ENCODE measurements around the gene SIGLEC12.

SIGLEC12 gene

GRCh38 chr19:51501594-51502263 is at the start of gene SIGLEC12:
SIGLEC12 (minus strand) TSS chr19:51501800; CDS start chr19:51501733, 67 bp downstream.
- DNase-seq: no peak

GRCh38 chr19:51550848-51551672 is 49.5 kb upstream of the SIGLEC12 start:
- no peak for DNase-seq

DNA sequence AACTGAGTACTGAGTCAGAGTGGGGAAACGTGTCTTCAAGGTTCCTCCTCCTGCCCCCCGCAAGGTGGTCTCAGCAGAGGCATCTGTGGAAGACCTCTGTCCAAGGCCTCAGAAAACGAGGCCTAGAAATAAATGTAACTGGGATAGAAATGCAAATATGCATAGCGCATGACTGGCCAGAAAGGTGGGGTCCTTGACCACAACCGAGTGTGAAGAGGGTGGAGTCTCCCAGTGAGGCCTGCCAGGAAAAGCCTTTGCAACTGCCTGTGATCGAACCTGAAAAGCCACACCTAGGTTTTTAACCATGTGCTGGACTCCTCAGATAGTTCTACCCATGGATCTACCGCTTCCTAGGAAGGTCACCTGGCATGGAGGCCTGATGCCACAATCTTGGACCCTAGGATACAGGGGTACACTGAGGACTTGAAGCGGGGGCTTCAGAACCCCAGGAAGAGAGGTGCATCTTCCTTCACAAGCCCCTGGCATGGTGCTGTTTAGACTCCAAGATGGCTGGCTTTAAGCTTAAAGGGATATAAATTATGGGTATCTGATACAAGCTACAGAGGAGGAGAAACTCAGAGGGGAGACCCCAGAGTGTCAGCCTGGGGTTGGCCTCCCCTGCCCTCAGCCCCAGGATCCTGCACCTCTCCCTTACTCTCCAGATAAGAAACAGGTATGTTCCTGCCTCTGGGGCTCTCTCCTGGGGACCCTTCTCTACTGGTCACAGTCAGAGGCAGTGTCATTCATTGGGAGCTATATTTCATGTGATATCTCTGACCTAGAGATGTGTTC is 48.1 kb upstream of the SIGLEC12 start:
- no peak for DNase-seq

GRCh38 chr19:51548891-51549305 is 47.3 kb upstream of the SIGLEC12 start:
- no peak for DNase-seq

DNA sequence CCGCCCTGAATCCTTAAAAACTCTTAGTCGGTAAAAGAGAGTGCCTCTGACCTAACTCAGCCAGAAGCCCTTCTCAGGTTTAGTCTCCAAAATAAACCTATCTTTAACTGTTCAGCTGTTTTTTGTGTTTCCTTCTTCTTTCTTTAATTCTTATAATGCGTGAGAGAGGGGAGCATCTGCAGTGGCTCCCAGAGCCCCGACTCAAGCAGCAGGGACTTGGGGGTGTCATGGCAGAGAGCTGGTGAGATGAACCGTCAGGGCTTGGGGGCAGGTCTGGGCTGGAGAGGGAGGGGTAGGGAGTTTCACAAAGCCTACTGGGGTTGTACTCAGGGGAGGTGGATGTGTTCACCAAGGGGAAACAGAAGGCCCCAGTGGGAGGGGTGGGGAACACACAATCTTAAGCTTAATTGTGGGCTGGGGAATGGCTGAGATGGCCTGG is 46.6 kb upstream of the SIGLEC12 start:
- DNase-seq: no peak

GRCh38 chr19:51547397-51548212 is 46.0 kb upstream of the SIGLEC12 start:
- DNase-seq: no peak

DNA sequence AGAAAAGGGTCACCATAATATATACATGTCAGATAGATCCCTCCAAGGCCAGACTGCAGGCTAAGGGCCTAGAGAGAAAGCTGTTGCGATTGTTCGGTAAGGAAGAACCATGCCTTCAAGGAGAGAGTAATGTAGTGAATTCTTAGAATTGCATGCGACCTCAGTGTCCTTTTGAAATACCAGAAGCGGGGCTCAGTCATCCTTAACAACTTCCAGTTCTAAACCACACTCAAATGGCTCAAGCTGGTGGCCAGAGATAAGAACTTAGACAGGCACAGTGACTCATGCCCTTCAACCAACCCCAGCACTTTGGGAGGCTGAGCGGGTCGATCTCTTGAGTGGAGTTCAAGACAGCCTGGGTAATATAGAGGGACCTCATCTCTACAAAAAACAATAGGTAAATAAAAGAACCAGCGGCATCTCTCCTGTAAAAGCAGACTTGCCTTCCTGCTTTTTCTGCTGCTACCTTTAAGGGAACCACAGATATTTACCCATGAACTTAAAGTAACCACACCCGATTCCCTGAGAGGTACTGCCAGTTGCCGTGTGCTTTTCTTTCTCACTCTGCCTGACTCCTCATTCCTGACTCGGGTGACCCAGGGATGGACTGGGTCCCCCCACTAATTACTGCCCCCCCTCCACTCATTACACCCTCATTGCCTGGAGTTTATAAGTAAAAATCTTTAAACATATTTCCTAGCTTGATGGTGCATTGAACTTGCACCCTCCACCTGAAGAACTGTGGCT is 45.2 kb upstream of the SIGLEC12 start:
- no peak for DNase-seq

DNA sequence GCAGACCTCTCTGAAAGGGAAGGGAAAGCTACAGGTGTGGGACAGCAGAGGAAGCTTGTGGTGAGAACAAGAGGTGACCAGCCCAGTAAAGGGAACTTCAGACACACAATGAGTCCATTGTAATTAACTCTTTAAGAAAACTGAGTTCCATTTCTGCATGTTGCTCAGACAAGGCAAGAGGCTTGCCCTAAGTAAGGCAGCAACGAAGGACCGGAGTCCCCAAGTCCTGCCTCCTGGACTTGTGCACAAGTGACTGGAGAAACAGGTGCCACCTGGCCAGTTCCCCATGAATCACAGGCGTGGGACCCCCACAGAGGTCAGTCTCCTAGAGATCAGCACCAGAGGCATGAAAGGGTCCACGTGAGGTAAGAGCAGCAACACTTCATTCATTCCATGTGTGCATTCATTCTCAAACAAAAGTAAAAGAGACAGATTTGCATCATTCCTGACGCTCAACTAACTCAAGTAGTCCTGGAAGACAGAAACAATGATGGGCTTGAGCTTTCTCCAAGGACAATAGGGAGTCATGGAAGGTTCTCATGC is 44.6 kb upstream of the SIGLEC12 start:
- DNase-seq: no peak

DNA sequence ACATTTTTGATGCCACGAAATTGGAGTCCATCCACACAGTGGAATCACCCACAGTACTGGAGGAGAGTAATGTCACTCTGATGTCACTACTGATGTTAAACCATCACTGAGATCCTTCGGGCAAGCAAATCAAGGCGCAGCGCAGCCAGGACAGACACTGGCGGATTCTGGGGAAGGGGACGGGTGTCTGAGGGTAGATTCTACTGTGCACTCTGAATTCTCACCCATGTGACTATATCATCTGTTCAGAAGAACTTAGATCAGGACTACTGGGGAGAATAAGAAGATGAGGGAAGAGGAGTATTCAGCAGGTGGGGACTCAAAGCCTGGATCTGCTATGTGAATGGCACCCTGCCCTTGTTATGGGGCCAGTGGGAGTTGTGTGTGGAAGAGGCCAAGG is 42.4 kb upstream of the SIGLEC12 start:
- DNase-seq: no peak

DNA sequence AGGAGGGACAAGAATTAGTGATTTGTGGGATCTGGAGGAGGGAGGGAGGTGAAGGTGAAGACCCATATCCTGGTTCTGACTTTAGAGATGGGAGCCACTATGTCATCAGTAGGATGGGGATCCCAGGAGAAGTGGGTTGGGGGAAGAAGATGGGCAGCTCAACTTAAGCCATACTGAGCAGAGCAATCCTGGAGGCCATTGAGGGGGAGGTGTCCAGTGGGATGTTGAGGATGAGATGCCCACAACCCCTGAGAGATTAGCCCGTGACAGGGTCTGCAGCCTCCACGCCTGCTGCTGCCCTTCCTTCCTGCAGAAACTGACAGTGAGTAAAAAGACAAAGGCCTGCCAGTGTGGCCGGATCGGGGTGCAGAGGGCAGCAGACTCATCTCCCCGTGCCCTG is 41.1 kb upstream of the SIGLEC12 start:
- DNase-seq: no peak

DNA sequence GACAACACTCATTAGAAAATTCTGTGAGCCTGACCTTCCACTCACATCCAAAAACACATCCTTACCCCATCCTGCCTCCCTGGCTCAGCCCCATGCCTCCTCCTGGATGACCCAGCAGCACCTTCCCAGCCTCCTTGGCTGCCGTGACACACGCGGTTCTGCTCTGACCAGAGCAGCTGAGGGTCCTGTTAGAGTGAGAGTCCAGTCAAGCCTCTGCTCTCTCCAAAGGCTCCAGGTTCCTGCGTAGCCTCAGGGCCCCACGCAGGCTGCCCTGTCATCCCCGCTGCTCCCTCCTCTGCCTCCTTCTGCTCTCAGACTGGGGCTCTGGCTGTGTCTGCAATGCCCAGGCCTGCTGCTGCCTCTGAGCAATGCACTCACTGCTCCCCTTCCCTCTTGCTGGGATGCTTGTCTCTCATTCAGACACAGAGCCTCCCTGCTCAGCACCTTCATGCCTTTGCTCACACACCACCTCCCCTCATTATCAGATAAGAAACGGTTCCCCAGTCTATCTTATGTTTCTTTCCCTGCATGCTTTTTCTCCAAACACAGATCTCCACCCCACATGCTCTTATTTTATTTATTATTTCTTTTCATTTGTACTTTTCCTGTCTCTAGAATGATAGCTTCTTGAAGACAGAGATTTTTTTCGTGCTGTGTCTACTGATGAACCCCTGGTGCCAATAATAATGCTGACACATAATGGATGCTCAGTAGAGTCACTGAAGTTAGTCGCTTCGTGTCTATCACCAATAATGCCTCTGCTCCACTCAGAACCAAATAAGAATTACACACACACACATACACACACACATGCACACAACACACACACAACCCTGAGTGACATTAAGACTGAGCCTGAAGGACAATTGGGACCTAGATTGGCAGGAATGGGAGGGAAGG is 40.1 kb upstream of the SIGLEC12 start:
- DNase-seq: no peak

GRCh38 chr19:51539821-51540366 is 38.3 kb upstream of the SIGLEC12 start:
- DNase-seq: no peak

- no peak for DNase-seq
Observed at GRCh38 chr19:51535535-51535934, 33.9 kb upstream of the SIGLEC12 start.

GRCh38 chr19:51531349-51532315 is 30.0 kb upstream of the SIGLEC12 start, which contains the start of gene SIGLEC6:
SIGLEC6 (minus strand) TSS chr19:51531670; CDS start chr19:51531648, 22 bp downstream.
- no peak for DNase-seq

DNA sequence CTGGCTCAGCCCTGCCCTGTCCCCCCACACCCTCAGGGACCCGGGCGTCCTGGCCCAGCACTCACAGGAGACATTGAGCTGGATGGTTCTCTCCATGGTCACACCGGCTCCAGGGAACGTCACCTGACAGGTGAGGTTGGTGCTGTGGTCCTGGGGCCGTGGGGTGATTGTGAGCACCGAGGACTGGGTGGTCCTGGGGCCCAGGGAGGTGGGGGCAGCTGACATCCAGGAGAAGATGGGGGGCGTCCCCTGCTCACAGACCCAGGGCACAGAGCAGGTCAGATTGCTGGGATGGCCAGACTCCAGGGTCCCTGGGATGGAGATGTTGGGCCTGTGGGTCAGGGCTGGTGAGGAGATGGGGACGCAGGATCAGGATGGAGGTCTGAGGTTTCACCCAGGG is 29.0 kb upstream of the SIGLEC12 start:
- no peak for DNase-seq

DNA sequence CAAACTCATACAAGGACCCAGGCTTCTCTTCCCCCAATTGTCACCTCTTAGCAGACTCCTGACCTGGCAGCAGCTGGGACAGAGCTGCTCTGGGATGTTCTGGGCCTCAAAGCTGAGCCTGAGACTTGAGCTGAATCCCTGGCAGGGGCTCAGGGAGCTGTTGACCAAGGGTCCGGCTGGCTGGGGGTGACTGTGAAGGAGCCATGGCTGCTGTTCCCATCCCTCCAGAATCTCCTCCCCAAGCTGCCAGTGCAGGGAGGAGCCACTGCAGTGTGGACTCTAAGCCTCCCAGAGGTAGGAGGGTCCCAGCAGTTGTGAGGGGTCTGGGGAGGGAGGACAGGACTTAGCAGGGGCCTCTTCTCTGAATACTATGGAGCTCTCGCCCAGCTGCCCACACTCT is 27.7 kb upstream of the SIGLEC12 start:
- no peak for DNase-seq

DNA sequence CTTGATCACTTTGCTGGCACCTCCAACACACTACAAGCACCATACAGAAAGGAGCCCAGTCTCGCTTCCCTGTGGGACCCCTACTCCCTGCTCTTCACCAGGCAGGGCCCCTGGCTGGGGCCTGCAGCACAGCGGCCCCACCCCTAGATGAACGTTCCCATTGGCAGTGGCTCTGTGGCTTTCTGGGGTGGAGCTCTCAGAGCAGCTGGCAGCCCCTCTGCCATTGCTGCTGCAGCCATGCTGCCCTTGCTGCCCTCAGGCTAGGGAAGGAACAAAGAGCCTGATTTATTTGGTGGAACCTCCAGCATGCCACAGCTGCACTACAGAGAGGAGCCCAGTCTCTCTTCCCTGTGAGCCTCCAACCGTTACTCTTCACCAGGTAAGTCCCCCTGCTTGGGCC is 24.1 kb upstream of the SIGLEC12 start:
- DNase-seq: no peak

DNA sequence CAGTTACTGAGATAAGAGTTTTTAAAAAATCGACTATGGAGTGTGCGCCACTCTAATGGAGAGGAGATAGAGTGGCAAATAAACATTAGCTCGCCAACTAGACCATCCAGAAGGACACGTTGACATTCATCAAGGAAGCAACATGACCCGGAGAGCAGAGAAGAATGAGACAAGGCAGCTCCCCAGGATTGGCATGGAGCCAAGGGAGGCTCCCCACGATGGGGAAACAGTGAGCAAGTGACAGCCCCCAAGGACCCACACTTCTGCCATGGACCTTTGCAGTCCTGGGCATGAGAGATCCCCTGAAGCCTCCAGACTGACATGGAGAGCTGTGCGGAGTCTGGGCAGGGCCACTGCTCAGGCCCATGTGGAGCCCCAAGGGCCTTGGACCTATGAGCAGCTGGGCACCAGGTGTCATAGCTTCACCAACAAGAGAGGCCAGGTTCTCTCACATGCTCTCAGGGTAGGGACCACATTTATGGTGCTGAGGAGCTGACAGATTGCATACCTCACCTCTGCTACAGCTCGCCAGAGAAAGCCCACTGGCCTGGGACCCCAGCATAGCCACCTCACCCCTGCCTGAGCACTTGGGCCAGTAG is 23.2 kb upstream of the SIGLEC12 start:
- no peak for DNase-seq

Measured in NCI-H524 treated with DMSO at 0.1 percent for 48 hours (cell line).